Measurements from ENCODE around the gene PNLIPRP2. TPM values are rescaled to one million over a fixed set of nuclear protein-coding genes. Genes with fewer than 3 reads are reported as not detected.

PNLIPRP2 gene
- total RNA-seq, 1 donor from 2014 or later: not detected

DNA sequence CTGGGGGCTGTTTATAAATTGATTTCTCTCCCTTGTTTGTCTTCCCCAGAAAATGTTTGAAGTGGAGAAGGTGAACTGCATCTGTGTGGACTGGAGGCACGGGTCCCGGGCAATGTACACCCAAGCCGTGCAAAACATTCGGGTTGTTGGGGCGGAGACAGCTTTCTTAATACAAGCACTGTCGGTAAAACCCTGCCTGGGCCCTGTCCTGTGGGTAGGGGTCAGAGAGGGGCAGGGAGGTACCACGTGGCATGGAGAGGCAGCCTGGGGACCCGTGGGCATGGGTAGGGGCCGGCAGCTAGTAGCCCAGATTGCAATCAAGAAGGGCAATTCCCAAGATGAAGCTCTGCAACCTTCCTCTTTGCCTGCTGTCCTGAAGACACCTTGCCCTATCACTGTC, 6.1 kb downstream of the PNLIPRP2 start:
- DNase-seq: no peak
- H3K9me3 Mint-ChIP-seq: no peaks in the 10 kb centered on the region
- H3K36me3 Mint-ChIP-seq (ENCODE audit: low read depth): no peaks in the 10 kb centered on the region
- H3K27me3 Mint-ChIP-seq: peaks cover 12% of the 10 kb centered on the region
- H3K4me1 Mint-ChIP-seq: no peaks in the 10 kb centered on the region
- H3K27ac Mint-ChIP-seq: no peak overlapping the region
- intact Hi-C loops (cut with micrococcal nuclease): no loop called here
- no peak overlapping the region for H3K4me3 Mint-ChIP-seq

DNA sequence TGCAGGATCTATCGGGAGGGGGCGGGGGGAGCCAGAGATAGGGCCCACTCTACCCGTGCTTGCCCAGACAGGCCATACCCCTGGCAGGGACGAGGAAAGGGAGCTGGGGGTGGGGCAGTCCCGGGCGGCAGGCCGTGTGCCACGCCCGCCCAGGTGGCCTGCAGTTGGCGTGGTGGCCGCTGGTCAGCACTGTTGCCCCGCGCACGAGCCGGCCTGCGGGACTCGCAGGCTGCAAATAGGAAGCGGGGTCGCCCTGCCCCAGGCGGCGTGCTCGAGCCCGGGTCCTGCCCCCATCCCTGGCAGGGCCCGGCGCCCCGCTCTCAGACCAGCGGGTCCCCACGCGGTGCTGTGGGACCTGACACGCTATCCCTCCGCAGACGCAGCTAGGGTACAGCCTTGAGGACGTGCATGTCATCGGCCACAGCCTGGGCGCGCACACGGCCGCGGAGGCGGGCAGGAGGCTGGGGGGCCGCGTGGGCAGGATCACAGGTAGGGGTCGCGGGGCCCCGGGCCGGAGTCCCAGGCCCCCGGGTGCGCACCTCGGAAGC, 6.7 kb downstream of the PNLIPRP2 start:
- Mint-ChIP-seq H3K36me3 (ENCODE audit: low read depth) (no peaks in the 10 kb centered on the region), H3K27ac (no peak overlapping the region), H3K4me3 (no peak overlapping the region), H3K4me1 (no peaks in the 10 kb centered on the region), H3K27me3 (peaks cover 12% of the 10 kb centered on the region), H3K9me3 (no peaks in the 10 kb centered on the region)
- DNase-seq: no peak
- intact Hi-C loops (cut with micrococcal nuclease): no loop called here

DNA sequence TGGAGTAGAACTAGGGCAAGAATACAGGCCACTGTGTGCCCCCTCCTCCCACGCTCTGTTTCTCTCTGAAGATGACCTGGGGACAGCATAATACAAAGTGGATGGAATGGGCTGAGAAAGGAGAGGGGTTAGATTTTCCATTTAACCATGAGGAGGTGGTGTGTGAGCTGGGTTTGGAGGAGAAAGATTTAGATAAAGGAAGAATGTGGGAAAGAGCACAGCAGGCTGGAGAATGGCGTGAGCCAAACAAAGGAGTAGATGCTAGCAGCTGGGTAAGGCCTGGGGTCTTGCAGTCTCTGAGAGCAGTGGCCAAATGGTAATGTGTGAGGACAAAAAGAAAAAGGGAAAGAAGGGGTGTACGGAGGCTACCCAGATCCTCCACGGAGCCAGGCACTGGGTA, 8.6 kb downstream of the PNLIPRP2 start:
- Mint-ChIP-seq H3K9me3 (no peaks in the 10 kb centered on the region), H3K4me1 (no peaks in the 10 kb centered on the region), H3K4me3 (no peak overlapping the region), H3K27me3 (peaks cover 12% of the 10 kb centered on the region), H3K36me3 (ENCODE audit: low read depth) (no peaks in the 10 kb centered on the region), H3K27ac (no peak overlapping the region)
- intact Hi-C loops (cut with micrococcal nuclease): no loop called here
- no peak for DNase-seq

DNA sequence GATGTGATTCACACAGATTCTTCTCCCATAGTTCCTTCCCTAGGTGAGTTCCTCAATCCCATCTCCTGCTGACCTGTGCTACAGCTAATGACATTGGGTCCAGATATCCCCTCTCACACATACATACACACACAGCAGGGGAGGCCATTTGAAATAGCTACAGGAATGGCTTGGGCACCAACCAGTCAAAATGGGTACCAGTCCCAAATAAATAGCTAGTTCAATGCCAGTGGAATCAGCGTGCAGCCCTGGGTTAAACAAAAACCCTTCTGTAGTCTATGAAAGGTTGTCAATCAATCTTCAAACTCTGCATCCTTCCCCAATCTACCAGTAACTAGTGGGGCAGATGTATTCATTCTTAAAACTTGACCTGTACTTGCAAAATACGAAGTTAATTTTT, 9.3 kb downstream of the PNLIPRP2 start:
- intact Hi-C loops (cut with micrococcal nuclease): no loop called here
- Mint-ChIP-seq H3K9me3 (no peaks in the 10 kb centered on the region), H3K4me1 (no peaks in the 10 kb centered on the region), H3K4me3 (no peak overlapping the region), H3K36me3 (ENCODE audit: low read depth) (no peaks in the 10 kb centered on the region), H3K27ac (no peak overlapping the region), H3K27me3 (peaks cover 12% of the 10 kb centered on the region)
- DNase-seq: no peak

DNA sequence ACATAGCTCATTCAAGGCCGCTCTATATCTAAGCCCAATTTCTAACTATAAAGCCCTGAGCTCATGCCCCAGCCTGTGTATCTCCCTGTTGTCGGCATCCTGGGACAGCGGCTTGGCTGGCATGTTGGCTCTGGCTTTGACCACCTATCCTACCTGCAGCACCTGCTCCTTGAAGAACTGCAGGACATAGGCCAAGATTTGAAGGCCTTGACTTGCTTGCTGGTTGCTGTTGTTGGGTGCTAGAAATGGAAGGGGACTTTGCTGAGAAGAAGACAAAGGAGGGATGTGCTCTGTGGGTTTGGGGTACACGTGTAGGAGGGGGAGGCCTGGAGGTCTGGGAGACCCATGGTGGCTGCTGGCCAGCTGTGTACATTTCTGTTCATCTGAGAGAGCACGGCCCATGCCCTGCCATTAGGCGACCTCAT, 11.1 kb downstream of the PNLIPRP2 start:
- no peaks in the 10 kb centered on the region for H3K9me3 Mint-ChIP-seq
- H3K4me1 Mint-ChIP-seq: no peaks in the 10 kb centered on the region

DNA sequence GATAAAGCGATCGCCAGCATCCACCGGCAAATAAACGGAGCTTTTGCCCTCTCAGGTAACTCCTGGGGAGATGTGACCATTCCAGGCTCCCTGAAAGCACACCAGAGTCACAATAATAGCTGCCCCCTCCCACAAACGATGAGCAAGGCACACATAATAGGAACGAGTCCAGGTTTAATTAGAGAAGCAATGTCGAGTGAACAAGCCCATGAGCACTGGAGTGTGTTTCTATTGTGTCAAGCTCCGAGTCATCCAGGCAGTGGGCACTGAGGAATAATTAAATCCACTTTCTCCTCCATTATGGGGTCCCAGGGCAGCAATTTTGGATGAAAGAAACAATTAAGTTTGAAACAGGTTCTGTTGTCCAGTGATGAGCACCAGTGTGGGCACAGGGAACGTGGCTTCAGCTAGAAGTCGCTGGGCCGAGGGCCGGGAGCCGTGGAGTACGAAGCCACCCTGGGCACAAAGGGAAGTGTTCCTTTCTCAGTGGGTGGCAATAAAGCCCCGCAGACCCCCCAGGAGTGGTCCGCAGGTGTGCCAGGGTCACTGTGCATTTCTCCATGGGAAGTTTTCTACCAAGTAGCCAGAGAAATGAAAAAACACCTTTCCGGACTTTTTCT, 12.0 kb downstream of the PNLIPRP2 start:
- Mint-ChIP-seq H3K4me1 (no peaks in the 10 kb centered on the region), H3K4me3 (no peak overlapping the region), H3K9me3 (no peaks in the 10 kb centered on the region), H3K27me3 (peaks cover 8% of the 10 kb centered on the region), H3K36me3 (ENCODE audit: low read depth) (no peaks in the 10 kb centered on the region), H3K27ac (no peak overlapping the region)
- no peak for DNase-seq
- intact Hi-C loops (cut with micrococcal nuclease): no loop called here

More for the DNA sequence above, 11.1 kb downstream of the PNLIPRP2 start:
- Mint-ChIP-seq H3K4me3 (no peak overlapping the region), H3K27ac (no peak overlapping the region), H3K27me3 (peaks cover 8% of the 10 kb centered on the region), H3K36me3 (ENCODE audit: low read depth) (no peaks in the 10 kb centered on the region)
- intact Hi-C loops (cut with micrococcal nuclease): no loop called here
- no peak for DNase-seq

DNA sequence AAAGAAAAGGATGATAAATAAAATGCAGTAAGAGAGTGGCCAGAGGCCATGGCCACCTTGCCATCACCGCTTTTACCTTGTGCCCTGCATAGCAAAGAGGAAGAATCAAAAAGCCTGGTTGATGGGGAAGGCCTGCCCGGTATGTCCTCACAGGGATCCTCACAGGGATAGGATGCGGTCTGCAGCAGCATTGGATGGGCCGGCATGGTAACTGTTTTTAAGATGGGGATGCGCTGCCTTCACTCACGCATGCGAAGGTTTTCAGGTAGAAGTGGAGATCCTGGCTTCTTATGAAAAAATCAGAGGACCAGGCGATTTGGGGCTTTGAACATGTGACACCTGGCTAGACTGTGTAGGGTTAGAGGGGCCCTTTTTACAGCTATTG, 12.5 kb downstream of the PNLIPRP2 start:
- Mint-ChIP-seq H3K4me3 (no peak overlapping the region), H3K4me1 (no peaks in the 10 kb centered on the region), H3K9me3 (no peaks in the 10 kb centered on the region), H3K27ac (no peak overlapping the region), H3K36me3 (ENCODE audit: low read depth) (no peaks in the 10 kb centered on the region), H3K27me3 (peaks cover 8% of the 10 kb centered on the region)
- intact Hi-C loops (cut with micrococcal nuclease): no loop called here
- DNase-seq: no peak

DNA sequence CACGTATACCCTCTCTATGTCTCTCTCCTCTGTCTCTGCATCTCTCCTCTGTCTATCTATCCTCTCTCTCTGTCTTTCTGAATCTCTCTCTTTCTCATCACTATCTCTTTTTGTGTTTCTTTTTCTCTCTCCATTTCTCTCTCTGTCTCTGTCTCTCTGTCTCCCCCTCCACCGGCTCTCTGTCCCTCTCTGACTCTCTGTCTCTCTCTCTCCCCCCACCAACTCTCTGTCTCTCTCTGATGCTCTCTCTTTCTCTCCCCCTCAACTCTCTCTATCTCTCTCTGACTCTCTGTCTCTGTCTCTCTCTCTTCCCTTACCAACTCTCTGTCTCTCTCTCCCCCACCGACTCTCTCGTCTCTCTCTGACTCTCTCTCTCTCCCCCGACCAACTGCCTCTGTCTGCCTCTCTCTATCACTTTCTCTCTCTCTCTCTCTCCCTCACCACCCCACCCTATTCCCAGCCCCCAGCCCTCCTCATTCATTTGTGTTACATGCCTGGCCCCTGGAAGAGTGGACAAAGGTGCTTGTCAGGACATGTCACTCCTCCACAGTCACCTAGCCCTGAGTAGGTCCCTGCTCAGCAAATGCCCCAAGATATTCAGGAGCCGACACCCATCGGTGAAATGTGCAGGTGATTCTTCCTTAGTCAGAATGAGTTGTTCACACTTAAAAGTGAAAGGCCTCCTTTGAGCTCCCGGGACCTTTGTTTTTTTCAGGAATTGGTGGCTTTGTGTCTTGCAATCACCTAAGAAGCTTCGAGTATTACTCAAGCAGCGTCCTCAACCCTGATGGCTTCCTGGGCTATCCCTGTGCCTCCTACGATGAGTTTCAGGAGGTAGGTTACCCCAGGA, 13.6 kb downstream of the PNLIPRP2 start:
- peaks cover 2% of the 10 kb centered on the region for H3K27me3 Mint-ChIP-seq
- no peaks in the 10 kb centered on the region for H3K9me3 Mint-ChIP-seq
- H3K27ac Mint-ChIP-seq: no peak overlapping the region
- no peak overlapping the region for H3K4me3 Mint-ChIP-seq
- no peaks in the 10 kb centered on the region for H3K36me3 Mint-ChIP-seq (ENCODE audit: low read depth)
- no peaks in the 10 kb centered on the region for H3K4me1 Mint-ChIP-seq
- no peak for DNase-seq
- intact Hi-C loops (cut with micrococcal nuclease): no loop called here

DNA sequence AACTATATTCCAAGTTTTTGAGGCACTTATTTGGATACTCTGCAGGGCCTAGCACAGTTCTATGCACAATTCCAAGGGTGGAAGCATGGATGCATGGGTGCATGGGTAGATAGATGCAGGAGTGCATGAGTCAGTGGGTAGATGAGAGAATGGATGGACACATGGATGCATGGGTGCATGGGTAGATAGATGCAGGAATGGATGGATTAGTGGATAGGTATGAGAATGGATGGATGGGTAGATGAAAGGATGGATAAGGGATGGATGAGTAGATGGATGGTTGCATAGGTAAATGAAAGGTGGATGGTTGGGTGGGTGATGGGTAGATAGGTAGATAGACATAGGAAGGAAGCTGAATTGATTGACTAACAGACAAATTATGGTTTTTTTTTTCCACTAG, 15.6 kb downstream of the PNLIPRP2 start:
- no peaks in the 10 kb centered on the region for H3K36me3 Mint-ChIP-seq (ENCODE audit: low read depth)
- DNase-seq: no peak
- no peak overlapping the region for H3K4me3 Mint-ChIP-seq
- H3K27ac Mint-ChIP-seq: no peak overlapping the region
- H3K4me1 Mint-ChIP-seq: no peaks in the 10 kb centered on the region
- no peaks in the 10 kb centered on the region for H3K9me3 Mint-ChIP-seq
- H3K27me3 Mint-ChIP-seq: peaks cover 3% of the 10 kb centered on the region
- intact Hi-C loops (cut with micrococcal nuclease): no loop called here

DNA sequence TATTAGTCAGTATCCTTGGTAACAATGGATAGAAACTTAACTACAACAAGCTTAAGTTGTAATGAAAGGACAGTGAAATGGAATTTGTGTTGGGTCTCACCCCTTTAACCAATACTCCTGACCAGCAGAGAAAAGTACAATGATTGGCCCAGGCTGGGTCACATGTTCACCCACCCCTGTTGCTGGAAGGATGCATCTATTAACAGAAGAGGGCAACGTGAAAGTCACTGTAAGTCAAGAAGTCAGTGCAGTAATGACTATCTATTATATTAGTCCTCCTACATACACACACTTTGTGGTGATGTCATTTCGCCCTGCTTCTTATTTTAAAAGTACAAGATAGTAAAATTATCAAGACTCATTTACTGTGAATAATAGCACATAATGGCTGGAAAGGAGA, 16.2 kb downstream of the PNLIPRP2 start:
- no peaks in the 10 kb centered on the region for H3K4me1 Mint-ChIP-seq
- no peak for DNase-seq
- peaks cover 3% of the 10 kb centered on the region for H3K27me3 Mint-ChIP-seq
- intact Hi-C loops (cut with micrococcal nuclease): no loop called here
- H3K9me3 Mint-ChIP-seq: no peaks in the 10 kb centered on the region
- no peak overlapping the region for H3K27ac Mint-ChIP-seq
- no peak overlapping the region for H3K4me3 Mint-ChIP-seq
- H3K36me3 Mint-ChIP-seq (ENCODE audit: low read depth): no peaks in the 10 kb centered on the region

DNA sequence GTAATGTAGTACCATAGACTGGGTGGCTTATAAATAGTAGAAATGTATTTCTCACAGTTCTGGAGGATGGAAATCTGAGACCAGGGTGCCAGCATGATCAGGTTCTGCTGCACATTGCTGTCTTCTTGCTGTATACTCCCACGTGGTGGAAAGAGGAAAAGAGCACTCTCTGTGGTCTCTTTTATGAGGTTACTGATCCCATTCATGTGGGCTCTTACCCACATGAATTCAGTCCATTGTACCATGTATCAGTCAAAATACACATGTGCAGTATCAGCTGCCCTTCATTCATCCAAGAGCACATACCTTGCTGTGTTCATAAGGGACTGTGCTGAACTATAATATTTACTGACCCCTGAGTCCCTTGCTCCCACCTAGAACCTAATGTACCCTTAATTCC, 17.1 kb downstream of the PNLIPRP2 start:
- intact Hi-C loops (cut with micrococcal nuclease): no loop called here
- H3K27ac Mint-ChIP-seq: no peak overlapping the region
- H3K36me3 Mint-ChIP-seq (ENCODE audit: low read depth): no peaks in the 10 kb centered on the region
- H3K4me1 Mint-ChIP-seq: no peaks in the 10 kb centered on the region
- H3K9me3 Mint-ChIP-seq: no peaks in the 10 kb centered on the region
- no peak for DNase-seq
- no peak overlapping the region for H3K4me3 Mint-ChIP-seq
- peaks cover 5% of the 10 kb centered on the region for H3K27me3 Mint-ChIP-seq

DNA sequence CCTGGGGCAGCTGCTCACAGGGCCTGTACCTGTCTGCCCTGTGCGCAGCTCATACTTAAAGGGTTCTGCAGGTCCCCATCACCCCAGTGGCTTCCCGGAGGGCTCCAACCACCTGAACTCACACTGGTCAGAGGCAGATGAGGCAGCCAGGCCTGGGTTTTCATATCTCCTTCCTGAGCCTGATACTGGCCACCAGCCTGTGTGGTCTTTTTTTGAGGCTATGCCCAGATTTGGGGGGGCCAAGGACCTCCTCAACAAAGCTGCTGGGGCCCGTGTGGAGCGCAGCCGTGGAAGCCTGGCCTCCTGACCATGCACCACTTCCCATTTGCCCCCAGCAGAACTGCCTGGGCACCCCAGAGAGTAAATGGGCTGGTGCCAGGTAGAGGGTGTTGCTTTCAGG, 25.7 kb downstream of the PNLIPRP2 start:
- H3K36me3 Mint-ChIP-seq (ENCODE audit: low read depth): no peaks in the 10 kb centered on the region
- no peak for DNase-seq
- intact Hi-C loops (cut with micrococcal nuclease): no loop called here
- H3K27me3 Mint-ChIP-seq: peaks cover 2% of the 10 kb centered on the region
- H3K9me3 Mint-ChIP-seq: no peaks in the 10 kb centered on the region
- no peak overlapping the region for H3K27ac Mint-ChIP-seq
- H3K4me1 Mint-ChIP-seq: no peaks in the 10 kb centered on the region
- H3K4me3 Mint-ChIP-seq: no peak overlapping the region

DNA sequence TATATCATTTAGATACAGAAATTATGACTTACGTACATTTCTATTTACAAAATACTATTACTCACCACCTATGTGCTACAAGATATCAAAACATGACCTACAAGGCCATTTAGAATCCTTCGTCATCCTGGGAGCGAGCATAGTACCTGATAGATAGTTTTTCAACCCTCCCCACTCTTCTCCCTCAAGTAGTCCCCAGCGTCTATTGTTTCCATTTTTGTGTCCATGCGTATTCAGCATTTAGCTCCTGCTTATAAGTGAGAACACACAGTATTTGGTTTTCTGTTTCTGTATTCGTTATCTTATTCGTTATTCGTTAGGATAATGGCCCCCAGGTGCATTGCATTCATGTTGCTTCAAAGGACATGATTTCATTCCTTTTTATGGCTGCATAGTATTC, 28.1 kb downstream of the PNLIPRP2 start:
- Mint-ChIP-seq H3K27me3 (peaks cover 2% of the 10 kb centered on the region), H3K4me3 (no peak overlapping the region), H3K9me3 (no peaks in the 10 kb centered on the region), H3K36me3 (ENCODE audit: low read depth) (no peaks in the 10 kb centered on the region), H3K4me1 (no peaks in the 10 kb centered on the region), H3K27ac (no peak overlapping the region)
- intact Hi-C loops (cut with micrococcal nuclease): no loop called here
- no peak for DNase-seq

DNA sequence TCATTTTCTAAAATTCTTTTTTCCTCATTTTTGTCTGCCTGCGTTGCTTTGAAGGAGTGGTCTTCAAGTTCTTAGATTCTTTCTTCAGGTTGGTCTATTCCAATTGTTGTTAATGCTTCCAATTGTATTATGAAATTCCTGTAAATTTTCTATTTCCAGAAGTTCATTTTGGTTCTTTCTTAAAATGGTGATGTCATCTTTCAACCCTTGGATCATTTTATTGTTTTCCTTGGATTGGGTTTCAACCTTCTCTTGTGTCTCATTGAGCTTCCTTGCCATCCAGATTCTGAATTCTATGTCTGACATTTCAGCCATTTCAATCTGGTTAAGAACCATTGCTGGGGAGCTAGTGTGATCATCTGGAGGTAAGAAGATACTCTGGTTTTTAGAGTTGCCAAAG, 33.1 kb downstream of the PNLIPRP2 start:
- DNase-seq: no peak
- Mint-ChIP-seq H3K27ac (no peak overlapping the region), H3K4me1 (no peaks in the 10 kb centered on the region), H3K4me3 (no peak overlapping the region), H3K36me3 (ENCODE audit: low read depth) (no peaks in the 10 kb centered on the region), H3K9me3 (no peaks in the 10 kb centered on the region), H3K27me3 (peaks cover 2% of the 10 kb centered on the region)
- intact Hi-C loops (cut with micrococcal nuclease): no loop called here
